MM.1S (cell line): ENCODE measurements around the gene PIK3R4.

Experiments
- DNase-seq: peaks from one replicate; pipeline ENCODE4 v3.0.0-alpha.2; 2015
- H2AFZ ChIP-seq: fragments of 300-600 bp; sonication (generic); 2 replicates; pipeline ENCODE4 v1.6.0; 2016; ENCODE audit warnings: antibody characterized with exemption, low read length
- H3F3A ChIP-seq: fragments of 300-600 bp; sonication (generic); 2 replicates; pipeline ENCODE4 v1.6.1; 2016; ENCODE audit warnings: mild to moderate bottlenecking, antibody characterized with exemption, low read length, moderate library complexity, mixed read lengths; ENCODE audit not compliant: insufficient read depth
- H3K27ac ChIP-seq: fragments of 300-600 bp; sonication (generic); 2 replicates; pipeline ENCODE4 v1.5.1; 2016; ENCODE audit warnings: mild to moderate bottlenecking, low read length
- H3K27me3 ChIP-seq: fragments of 300-600 bp; sonication (generic); replicated peaks from 2 replicates; pipeline ENCODE4 v1.6.0; 2016; ENCODE audit warnings: low read length; ENCODE audit not compliant: insufficient read depth
- H3K36me3 ChIP-seq: fragments of 300-600 bp; sonication (generic); replicated peaks from 2 replicates; pipeline ENCODE4 v1.6.1; 2016; ENCODE audit warnings: mild to moderate bottlenecking, low read length, mixed read lengths; ENCODE audit not compliant: insufficient read depth
- H3K4me1 ChIP-seq: fragments of 300-600 bp; sonication (generic); 2 replicates; pipeline ENCODE4 v1.6.1; 2016; ENCODE audit warnings: low read length, mixed read lengths
- H3K4me2 ChIP-seq: fragments of 300-600 bp; sonication (generic); 2 replicates; pipeline ENCODE4 v1.6.0; 2016; ENCODE audit warnings: low read depth, low read length
- H3K4me3 ChIP-seq: fragments of 300-600 bp; sonication (generic); 2 replicates; pipeline ENCODE4 v1.5.1; 2016; ENCODE audit warnings: low read length, mixed read lengths
- H3K79me2 ChIP-seq: fragments of 300-600 bp; sonication (generic); 2 replicates; pipeline ENCODE4 v1.6.1; 2016; ENCODE audit warnings: mixed run types, low read length, mixed read lengths
- H3K9ac ChIP-seq: fragments of 300-600 bp; sonication (generic); 2 replicates; pipeline ENCODE4 v1.6.1; 2016; ENCODE audit warnings: low read length, mixed read lengths
- H3K9me2 ChIP-seq: fragments of 300-600 bp; sonication (generic); replicated peaks from 2 replicates; pipeline ENCODE4 v1.6.1; 2016; ENCODE audit warnings: mild to moderate bottlenecking, low read length, mixed read lengths; ENCODE audit not compliant: insufficient read depth
- H3K9me3 ChIP-seq: fragments of 300-600 bp; sonication (generic); replicated peaks from 2 replicates; pipeline ENCODE4 v1.6.1; 2016; ENCODE audit warnings: mild to moderate bottlenecking, low read length, mixed read lengths; ENCODE audit not compliant: insufficient read depth
- H4K20me1 ChIP-seq: fragments of 300-600 bp; sonication (generic); 2 replicates; pipeline ENCODE4 v1.6.1; 2016; ENCODE audit warnings: mild to moderate bottlenecking, low read length, moderate library complexity, mixed read lengths; ENCODE audit not compliant: insufficient read depth
- EZH2 ChIP-seq: fragments of 300-600 bp; sonication (generic); optimal IDR thresholded peaks from 2 replicates; pipeline ENCODE3; 2017; ENCODE audit warnings: low read depth, mild to moderate bottlenecking, antibody characterized with exemption, low read length, mixed read lengths
- EZH2phosphoT487 ChIP-seq: fragments of 300-600 bp; sonication (generic); IDR thresholded peaks from 2 replicates; pipeline ENCODE4 v1.6.1; 2018; ENCODE audit warnings: antibody characterized with exemption, low read length
- TF ChIP-seq, protein P1 (sequence below): fragments of 300-600 bp; sonication (generic); IDR thresholded peaks from 2 replicates; pipeline ENCODE4 v1.5.1; 2016; ENCODE audit warnings: antibody characterized with exemption, low read length, mixed read lengths

The PIK3R4 gene

DNA sequence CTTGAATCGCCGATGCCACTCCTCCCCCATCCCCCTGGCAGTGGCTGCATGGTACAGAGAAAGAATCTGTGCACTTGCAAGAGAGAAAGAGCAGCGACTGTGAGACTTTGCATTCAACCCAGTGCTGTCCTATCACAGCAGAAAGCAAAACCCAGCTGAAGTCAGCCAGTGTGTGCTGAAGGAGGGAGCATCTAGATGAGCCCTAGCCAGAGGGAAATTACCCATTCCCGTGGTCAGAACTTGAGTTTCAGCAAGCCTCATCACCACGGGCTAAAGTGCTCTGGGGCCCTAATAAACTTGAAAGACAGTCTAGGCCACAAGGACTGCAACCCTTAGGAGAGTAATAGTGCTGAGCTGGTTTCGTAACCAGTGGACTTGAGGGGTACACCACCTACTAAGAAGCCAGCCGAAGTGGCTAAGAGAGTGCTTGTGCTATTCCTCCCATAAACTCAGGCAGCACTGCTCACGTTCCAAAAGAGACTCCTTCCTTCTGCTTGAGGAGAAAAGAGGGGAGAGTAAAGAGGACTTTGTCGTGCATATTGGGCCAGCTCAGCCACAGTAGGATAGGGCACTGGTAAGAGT is 15.2 kb upstream of the PIK3R4 start:
- Histone ChIP-seq H3K9ac (no peak overlapping the region), H2AFZ (peak overlapping the region; percentile 16; the same call in 1 of the 2 replicates), H3K4me1 (peaks cover 11% of the 10 kb centered on the region; the same call in 1 of the 2 replicates), H3K79me2 (no peaks in the 10 kb centered on the region), H3K9me3 (no peaks in the 10 kb centered on the region), H3K9me2 (no peaks in the 10 kb centered on the region), H3K27me3 (no peaks in the 10 kb centered on the region), H3F3A (no peaks in the 10 kb centered on the region), H3K4me2 (no peak overlapping the region), H3K27ac (no peak overlapping the region), H3K4me3 (no peak overlapping the region), H3K36me3 (no peaks in the 10 kb centered on the region), H4K20me1 (no peaks in the 10 kb centered on the region)
- TF ChIP-seq EZH2 (no peak), EZH2phosphoT487 (no peak)
- TF ChIP-seq, protein P1, sequence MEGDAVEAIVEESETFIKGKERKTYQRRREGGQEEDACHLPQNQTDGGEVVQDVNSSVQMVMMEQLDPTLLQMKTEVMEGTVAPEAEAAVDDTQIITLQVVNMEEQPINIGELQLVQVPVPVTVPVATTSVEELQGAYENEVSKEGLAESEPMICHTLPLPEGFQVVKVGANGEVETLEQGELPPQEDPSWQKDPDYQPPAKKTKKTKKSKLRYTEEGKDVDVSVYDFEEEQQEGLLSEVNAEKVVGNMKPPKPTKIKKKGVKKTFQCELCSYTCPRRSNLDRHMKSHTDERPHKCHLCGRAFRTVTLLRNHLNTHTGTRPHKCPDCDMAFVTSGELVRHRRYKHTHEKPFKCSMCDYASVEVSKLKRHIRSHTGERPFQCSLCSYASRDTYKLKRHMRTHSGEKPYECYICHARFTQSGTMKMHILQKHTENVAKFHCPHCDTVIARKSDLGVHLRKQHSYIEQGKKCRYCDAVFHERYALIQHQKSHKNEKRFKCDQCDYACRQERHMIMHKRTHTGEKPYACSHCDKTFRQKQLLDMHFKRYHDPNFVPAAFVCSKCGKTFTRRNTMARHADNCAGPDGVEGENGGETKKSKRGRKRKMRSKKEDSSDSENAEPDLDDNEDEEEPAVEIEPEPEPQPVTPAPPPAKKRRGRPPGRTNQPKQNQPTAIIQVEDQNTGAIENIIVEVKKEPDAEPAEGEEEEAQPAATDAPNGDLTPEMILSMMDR, result no peak
- DNase-seq, result peak; percentile 10

DNA sequence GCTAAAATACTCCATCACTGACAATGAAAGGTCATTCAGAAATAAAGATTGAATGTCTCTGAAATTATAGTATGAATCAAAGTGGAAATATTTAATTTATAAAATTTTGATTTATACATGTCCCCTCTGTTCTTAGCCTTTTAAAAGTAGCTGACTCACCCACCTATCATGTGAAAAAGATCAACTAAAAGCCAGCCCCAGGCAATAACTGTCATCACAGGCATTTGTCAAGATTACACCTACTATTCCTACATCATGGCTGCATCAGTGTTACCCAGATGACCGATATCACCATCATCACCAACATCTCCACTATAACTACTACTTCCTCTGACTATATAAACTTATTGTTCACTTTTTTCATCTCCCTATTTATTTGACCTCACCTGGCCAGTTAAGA is 14.3 kb upstream of the PIK3R4 start:
- Histone ChIP-seq H3K4me2 (no peak overlapping the region), H4K20me1 (no peaks in the 10 kb centered on the region), H3K27ac (no peak overlapping the region), H3K9me2 (no peaks in the 10 kb centered on the region), H3F3A (no peaks in the 10 kb centered on the region), H3K9ac (no peak overlapping the region), H3K36me3 (no peaks in the 10 kb centered on the region), H3K9me3 (no peaks in the 10 kb centered on the region), H3K27me3 (no peaks in the 10 kb centered on the region), H3K4me3 (no peak overlapping the region), H3K4me1 (peaks cover 11% of the 10 kb centered on the region; the same call in 1 of the 2 replicates), H2AFZ (no peak overlapping the region), H3K79me2 (no peaks in the 10 kb centered on the region)
- TF ChIP-seq EZH2 (no peak), EZH2phosphoT487 (no peak)
- TF ChIP-seq, protein P1, result no peak
- no peak for DNase-seq

DNA sequence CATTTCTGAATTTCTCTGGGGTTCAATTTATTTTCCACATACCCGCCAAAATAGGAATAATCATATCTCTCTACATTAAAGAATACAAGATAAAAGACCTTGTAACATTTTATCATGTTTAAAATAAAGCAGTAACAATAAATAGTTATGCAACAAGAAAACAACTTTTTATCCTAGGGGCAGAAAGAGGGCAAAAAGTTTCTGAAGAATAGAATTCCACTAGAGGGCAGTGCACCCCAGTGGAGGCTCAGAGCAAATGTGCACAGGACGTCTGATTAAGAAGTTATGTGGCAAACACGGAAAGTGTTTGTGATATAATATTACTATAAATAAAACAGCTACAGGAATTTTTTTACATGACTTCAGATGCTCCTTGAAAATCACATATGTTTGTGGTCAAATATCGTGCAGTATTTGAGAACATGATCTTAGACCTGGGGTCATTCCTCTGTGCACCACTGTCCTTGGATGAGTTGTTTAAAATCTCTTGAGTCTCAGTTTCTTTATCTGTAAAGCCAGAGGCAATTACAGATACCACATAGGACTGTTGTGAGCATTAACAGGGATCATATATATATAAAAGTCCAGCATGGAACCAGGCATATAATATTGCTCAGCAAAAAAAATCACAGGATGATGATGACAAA is 13.2 kb upstream of the PIK3R4 start:
- H3K27me3 ChIP-seq, result no peaks in the 10 kb centered on the region
- H3K79me2 ChIP-seq, result no peaks in the 10 kb centered on the region
- H3K4me2 ChIP-seq, result peak overlapping the region; percentile 20; the same call in 1 of the 2 replicates
- H3K4me3 ChIP-seq, result no peak overlapping the region
- no peak for TF ChIP-seq EZH2
- TF ChIP-seq, protein P1, result peak; percentile 83
- H3K9me2 ChIP-seq, result no peaks in the 10 kb centered on the region
- no peaks in the 10 kb centered on the region for H3K9me3 ChIP-seq
- H3K27ac ChIP-seq, result no peak overlapping the region
- no peaks in the 10 kb centered on the region for H4K20me1 ChIP-seq
- peaks cover 11% of the 10 kb centered on the region; the same call in 1 of the 2 replicates for H3K4me1 ChIP-seq
- DNase-seq, result peak; percentile 79
- no peak overlapping the region for H3K9ac ChIP-seq
- H3K36me3 ChIP-seq, result no peaks in the 10 kb centered on the region
- H3F3A ChIP-seq, result no peaks in the 10 kb centered on the region
- H2AFZ ChIP-seq, result no peak overlapping the region
